DMS53 (cell line): ENCODE measurements around the gene UBFD1.
"Not testable (repeated sequence)": the region's sequence is repeated elsewhere in the genome, so short reads cannot be mapped to it uniquely, and the experiment has no call there.

ENCODE experiments used
- DNase-seq: peaks from one replicate; lab custom pipeline; 2025; lab: John Stamatoyannopoulos, UW

UBFD1 gene

DNA sequence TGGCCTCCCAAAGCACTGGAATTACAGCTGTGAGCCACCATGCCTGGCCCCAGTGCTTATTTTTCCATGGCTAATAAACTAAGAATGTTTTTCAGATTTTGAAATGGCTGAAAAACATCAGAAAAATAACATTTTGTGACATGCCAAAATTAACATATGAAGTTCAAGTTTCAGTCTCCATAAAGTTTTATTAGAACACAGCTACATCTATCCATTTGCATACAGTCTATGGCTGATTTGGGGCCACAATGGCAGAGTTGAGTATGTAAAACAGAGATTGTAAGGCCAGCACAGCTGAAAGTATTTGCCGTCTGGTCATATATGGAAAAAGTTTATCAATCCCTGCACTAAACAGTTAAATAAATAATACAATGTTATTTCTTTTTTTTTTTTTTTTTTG, 52.4 kb downstream of the UBFD1 start:
- DNase-seq: no peak

DNA sequence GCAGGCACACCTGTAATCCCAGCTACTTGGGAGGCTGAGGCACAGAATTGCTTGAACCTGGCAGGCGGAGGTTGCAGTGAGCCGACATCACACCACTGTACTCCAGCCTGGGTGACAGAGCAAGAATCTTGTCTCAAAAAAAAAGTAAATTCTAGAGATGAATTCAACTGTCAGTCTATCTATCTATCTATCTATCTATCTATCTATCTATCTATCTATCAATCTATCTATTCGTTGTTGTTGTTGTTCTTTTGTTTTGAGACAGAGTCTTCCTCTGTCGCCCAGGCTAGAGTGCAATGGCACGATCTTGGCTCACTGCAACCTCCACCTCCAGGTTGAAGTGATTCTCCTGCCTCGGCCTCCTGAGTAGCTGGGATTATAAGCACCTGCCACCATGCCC, 53.4 kb downstream of the UBFD1 start:
- not testable (repeated sequence) for DNase-seq

DNA sequence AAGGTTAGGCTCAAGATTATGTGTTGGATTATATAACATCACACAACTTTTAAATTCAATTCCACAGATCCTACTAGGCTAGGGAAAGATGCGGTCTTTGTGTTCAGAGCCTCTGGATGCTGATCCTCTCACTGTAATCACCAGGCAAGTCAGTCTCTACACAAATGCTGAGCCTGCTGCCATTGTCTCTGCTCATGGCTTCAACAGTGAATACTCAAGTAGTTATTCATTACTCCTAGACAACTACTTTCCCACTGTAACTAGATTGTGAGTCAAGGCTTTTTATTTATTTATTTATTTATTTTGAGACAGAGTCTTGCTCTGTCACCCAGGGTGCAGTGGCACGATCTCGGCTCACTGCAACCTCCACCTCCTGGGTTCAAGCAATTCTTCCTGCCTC, 54.4 kb downstream of the UBFD1 start:
- no peak for DNase-seq

- DNase-seq: no peak
Measured at GRCh38 chr16:23615805-23616204, 58.3 kb downstream of the UBFD1 start.
